GF-D8 (cell line): ENCODE measurements around the gene WDR4.
"Not testable (repeated sequence)": the region's sequence is repeated elsewhere in the genome, so short reads cannot be mapped to it uniquely, and the experiment has no call there.

ENCODE experiments used
- DNase-seq: peaks from one replicate; lab custom pipeline; 2025; lab: John Stamatoyannopoulos, UW

Gene WDR4

GRCh38 chr21:42875811-42876210 is 3.5 kb downstream of the WDR4 start:
- DNase-seq = not testable (repeated sequence)

DNA sequence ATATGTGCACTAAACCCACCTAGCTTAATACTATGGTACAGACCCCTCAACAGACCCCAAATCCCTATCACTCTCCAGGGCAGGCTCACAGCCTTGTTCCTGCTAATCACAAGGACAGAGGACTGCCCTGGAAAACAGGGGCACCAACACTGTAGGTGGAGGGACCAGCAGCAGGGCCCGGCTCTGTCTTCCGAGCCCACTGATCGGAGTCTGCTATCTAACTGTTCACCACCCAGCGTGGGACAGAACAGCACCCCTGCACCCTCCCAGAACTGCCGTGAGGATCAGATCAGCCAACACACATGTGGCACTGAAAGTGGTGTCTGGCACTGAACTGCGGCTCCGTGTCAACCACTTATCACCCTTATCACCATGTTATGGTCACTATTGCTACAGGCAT is 6.2 kb downstream of the WDR4 start:
- no peak for DNase-seq

DNA sequence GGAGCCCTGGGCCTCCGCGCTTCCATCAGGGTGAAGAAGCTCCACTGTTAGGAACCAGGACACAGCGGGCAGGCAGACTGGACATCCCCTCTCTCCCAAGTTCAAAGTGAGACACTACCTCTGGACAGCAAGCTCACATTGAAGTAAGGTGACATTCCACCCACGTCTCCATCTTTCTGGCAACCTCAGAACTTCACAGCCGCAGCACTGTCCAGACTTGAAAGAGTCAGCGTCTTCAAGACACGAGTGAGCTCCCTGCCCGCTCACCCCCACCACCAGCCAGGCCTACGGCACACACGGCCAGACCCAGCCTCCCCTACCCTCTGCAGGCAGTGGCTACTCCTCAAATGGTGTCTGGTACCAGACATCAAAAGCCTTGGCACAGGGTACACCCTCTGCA is 11.1 kb downstream of the WDR4 start:
- DNase-seq = no peak

DNA sequence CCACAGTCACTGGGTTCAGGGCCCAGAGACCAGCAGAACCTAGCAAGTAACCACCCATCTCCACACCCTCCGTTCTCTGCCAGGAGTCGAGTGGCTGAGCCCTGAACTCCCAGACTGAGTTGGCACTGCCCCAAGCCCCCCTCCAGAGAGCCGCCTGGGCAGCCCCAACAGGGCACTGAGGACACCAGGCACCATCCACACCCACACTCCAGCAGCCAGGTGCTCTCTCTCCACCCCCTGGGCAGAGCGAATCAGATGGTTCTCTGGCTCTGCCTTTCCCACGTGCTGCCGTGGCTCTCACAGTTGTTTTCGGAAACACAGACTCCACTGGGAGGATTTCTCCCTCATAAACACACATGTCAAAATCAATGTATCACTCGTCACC is 13.6 kb downstream of the WDR4 start:
- no peak for DNase-seq

DNA sequence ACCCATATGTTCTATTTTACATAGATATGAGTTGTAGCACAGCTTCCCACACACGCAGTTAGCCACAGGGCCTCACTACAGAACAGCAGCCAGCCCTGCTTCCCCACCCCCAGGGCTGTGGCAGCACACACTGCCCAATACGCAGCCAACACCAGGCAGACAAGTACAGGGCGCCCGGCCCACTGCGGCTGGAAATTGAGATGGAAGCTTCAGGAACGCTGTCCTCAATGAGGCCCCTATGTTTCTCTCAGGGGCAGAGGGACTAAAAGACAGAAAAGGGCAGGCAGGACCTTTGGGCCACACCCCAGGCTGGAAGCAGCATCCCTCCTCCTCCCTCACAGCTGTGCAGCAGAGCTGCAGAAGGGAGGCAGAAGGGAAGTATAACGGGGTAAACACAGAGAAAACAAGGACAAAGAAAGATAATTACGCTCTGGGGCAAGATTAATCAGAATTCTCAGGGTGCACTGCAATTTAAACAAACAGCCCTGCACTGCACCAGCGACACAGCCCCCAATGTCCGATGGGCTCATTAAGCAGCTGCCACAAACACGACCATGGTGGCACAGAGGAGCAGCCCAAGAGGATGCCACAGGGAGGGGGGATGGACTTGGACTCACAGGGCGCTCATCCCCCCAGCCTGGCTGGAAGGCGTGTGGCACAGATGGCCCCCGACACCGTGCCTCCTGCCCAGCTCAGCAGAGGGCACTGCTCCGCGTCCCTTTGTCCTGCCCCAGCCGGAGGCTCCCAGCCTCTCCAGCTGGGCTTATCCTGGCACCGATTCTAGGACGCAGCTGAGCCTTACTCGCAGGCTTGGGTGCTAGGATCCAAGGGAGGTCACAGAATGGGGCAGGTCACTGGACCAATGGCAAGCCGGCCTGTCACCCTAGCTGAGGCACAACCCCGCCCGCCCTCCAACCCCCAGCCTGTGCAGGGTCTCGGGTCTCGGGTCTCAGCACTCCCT is 14.2 kb downstream of the WDR4 start:
- no peak for DNase-seq

GRCh38 chr21:42864286-42864685 is 15.1 kb downstream of the WDR4 start:
- DNase-seq = no peak

DNA sequence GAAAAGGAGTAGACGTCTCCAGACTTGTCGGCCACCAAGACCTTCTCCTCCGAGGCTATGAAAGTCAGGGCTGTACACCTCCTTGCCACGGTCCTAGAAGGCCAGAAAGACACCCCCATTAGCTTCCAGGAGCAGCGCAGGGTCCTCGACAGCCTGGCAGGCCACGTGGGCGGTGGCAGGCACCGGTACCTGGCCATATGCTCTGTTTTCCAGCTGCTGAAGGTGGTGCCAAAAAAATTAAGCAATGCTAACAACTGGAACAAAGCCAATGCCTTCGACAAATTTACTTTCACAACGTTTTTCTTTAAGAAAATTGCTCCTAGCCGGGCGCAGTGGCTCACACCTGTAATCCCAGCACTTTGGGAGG is 15.9 kb downstream of the WDR4 start:
- DNase-seq = no peak

GRCh38 chr21:42862774-42863503 is 16.4 kb downstream of the WDR4 start:
- DNase-seq = no peak

GRCh38 chr21:42861848-42862400 is 17.4 kb downstream of the WDR4 start:
- DNase-seq = no peak

DNA sequence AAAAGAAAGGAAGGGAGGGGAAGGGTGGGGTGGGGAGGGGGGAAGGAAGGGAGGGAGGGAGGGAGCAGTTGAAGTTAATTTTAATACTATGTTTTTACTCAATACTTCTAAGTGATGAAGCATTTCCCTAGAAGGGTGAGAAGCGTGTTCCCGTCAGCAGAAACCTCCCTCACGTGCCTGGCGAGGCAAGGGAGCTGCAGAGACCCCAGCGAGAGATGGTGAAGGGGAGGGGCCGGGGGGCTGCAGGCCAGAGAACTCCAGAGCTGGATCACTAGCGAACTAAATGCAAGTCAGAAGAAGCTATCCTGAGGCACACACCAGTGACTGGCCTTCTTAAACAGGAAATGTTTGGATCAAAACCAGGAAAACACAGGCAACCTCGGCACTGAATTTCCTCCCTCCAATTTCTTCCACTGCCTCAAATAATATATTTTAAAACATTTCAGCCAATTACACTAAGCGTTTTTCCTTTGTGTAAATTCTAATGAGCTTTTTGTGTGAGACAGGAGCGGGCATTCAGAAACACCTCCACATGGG is 18.0 kb downstream of the WDR4 start:
- no peak for DNase-seq

DNA sequence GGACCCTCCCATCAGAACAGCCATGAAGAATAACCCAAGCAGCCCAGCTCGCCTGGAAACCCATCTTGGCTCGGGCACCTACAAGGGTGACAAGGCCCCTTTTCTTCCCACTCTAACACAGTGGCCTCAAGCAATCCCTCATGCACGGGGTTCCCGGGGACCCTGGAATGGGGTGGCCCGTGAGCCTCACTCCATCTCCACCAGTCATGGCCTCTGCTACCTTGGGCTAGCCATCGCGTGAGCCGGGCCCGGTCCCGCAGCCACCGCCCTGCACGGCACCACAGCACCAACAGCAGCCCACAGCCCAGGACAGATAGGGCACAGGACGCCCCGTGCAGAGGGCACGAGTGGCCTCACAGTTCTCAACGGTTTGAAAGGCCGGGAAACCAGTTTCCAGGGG is 19.0 kb downstream of the WDR4 start:
- DNase-seq = no peak

- no peak for DNase-seq
These were observed 19.5 kb downstream of the WDR4 start for GRCh38 chr21:42859891-42860230.

DNA sequence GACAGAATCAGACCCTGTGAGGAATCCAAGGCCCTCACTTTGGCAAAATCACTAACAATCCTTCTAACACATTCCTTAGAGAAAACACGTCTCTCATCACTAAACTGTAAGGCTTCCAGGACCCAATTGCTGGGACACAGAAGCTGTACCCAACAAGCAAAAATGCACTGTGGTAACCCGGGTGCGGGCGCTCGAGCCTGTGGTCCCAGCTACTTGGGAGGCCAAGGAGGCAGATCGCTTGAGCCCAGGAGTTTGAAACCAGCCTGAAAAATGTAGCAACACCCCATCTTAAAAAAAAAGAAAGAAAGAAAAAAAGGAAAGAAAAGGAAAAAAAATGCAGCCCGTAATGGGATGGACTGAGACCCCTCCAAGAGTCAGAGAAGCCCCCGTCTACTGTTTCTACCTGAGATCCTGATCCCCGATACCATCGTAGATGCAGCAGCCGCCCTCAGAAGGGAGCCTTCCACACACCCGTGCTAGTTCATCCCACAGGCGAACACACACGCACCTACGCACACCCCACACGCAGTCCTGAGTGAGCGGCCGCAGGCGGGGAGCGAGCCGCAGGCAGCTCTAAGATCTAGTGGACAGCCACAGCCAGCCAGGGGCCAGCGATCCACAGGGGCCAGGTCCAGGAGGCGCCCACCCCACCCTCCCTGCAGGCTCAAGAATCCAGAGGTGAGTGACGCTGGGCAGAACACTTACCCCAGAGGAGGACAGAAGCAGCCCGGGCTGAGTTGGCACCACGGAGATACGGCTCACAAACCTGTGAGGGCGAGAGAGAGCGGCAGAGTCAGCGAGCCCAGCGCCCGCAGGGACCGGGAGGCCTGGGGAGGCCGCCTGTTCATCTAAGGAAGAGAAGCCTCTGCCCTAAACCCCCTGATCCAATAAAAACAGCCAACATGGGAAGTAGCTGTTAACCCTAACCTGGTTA is 20.1 kb downstream of the WDR4 start:
- DNase-seq = no peak

DNA sequence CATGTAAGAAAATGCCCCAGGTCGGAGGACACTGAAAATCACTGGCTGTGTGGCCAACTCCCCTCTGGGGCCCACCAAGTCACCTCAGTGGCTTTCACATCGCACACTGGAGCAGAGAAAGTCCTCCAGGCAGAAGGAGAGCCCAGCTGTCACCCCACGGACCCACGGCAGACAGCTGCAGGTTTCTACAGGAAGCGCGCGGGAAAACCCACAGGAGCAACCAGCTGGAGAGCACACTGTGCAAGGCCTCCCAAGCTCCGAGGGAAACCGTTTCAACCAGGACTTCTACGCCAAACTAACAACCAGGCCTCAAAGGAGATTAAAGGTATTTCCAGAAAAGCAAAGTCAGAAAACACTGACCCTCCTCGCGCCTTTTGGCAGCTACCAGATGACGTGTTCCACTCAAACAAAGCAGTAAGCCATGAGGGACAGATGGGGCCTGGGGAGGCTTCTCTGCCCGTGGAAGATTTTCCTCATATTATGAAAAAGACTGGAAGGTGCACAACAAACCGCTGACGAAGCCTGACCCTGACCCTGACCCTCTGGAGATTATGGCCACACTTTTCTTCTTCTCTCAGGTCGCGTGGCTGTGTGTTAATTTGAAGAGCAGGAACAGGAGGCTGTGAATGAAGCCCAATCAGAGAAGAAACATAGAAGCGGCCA is 21.0 kb downstream of the WDR4 start:
- no peak for DNase-seq

- no peak for DNase-seq
These were observed 22.1 kb downstream of the WDR4 start for GRCh38 chr21:42857216-42857615.

- DNase-seq = no peak
These were observed 23.4 kb downstream of the WDR4 start for GRCh38 chr21:42855937-42856335.

GRCh38 chr21:42855171-42855936 is 24.0 kb downstream of the WDR4 start:
- no peak for DNase-seq

- no peak for DNase-seq
These were observed 24.9 kb downstream of the WDR4 start for GRCh38 chr21:42854246-42855010.

GRCh38 chr21:42853621-42854020 is 25.7 kb downstream of the WDR4 start:
- DNase-seq = no peak
